IMR-90 (cell line): ENCODE measurements around the gene MAGI3. TPM values are rescaled to one million over a fixed set of nuclear protein-coding genes. Genes with fewer than 3 reads are reported as not detected.

Source experiments
- ATAC-seq: fragments of 200-7000 bp; cut with Tn5 transposase; 2 replicates; pipeline ENCODE4 v1.9.1; 2020; ENCODE audit warnings: low read depth, mild to moderate bottlenecking, moderate library complexity
- BruUV-seq: library from RNA; stranded (reverse); fragments of 400-500 nt; replicated peaks from 2 replicates; lab custom pipeline; 2021; lab: Mats Ljungman, UMichigan
- CTCF ChIA-PET: fragments of 300-600 bp; formaldehyde crosslinking; extraction: SDS; loops from one replicate; lab custom pipeline; 2021; ENCODE audit warnings: antibody characterized with exemption; lab: Yijun Ruan, JAX
- POLR2A ChIA-PET: fragments of 300-600 bp; sonication (Branson Sonifier 250); formaldehyde crosslinking; loops from one replicate; lab custom pipeline; 2022; ENCODE audit warnings: antibody characterized with exemption; ENCODE audit not compliant: unreplicated experiment; lab: Charles Lee
- DNase-seq: peaks from one replicate; pipeline ENCODE4 v3.0.0; 2013
- H2AFZ ChIP-seq: replicated peaks from 2 replicates; pipeline ENCODE3; 2013; ENCODE audit warnings: low read length, mild to moderate bottlenecking; ENCODE audit not compliant: poor library complexity
- H2AK5ac ChIP-seq: 2 replicates; pipeline ENCODE4 v1.6.1; 2013; ENCODE audit warnings: low read depth, low read length, inconsistent platforms
- H2AK9ac ChIP-seq: replicated peaks from 2 replicates; pipeline ENCODE3; 2013; ENCODE audit warnings: mild to moderate bottlenecking, low read depth, low read length, moderate library complexity; ENCODE audit not compliant: poor library complexity
- H2BK120ac ChIP-seq: 2 replicates; pipeline ENCODE4 v1.6.1; 2013; ENCODE audit warnings: low read depth, low read length, inconsistent platforms
- H2BK15ac ChIP-seq: 3 replicates; pipeline ENCODE4 v1.6.1; 2013; ENCODE audit warnings: low read depth, low read length, inconsistent platforms
- H2BK20ac ChIP-seq: 2 replicates; pipeline ENCODE4 v1.6.1; 2013; ENCODE audit warnings: low read depth, mild to moderate bottlenecking, inconsistent platforms, low read length, moderate library complexity
- H2BK5ac ChIP-seq: 2 replicates; pipeline ENCODE4 v1.6.1; 2013; ENCODE audit warnings: mild to moderate bottlenecking, low read depth, low read length, inconsistent platforms; ENCODE audit not compliant: poor library complexity, severe bottlenecking
- H3K14ac ChIP-seq: replicated peaks from 2 replicates; pipeline ENCODE4 v1.6.1; 2013; ENCODE audit warnings: low read depth, low read length, inconsistent platforms
- H3K18ac ChIP-seq: 2 replicates; pipeline ENCODE4 v1.6.1; 2013; ENCODE audit warnings: low read depth, low read length, control low read depth
- H3K23ac ChIP-seq: 2 replicates; pipeline ENCODE4 v1.6.1; 2013; ENCODE audit warnings: low read depth, low read length, inconsistent platforms
- H3K27ac ChIP-seq: 2 replicates; pipeline ENCODE4 v1.5.1; 2013; ENCODE audit warnings: mild to moderate bottlenecking, control low read depth, low read length; ENCODE audit not compliant: insufficient read depth
- H3K27me3 ChIP-seq: 2 replicates; pipeline ENCODE4 v1.6.1; 2013; ENCODE audit warnings: low read length; ENCODE audit not compliant: control insufficient read depth, insufficient read depth
- H3K36me3 ChIP-seq: 2 replicates; pipeline ENCODE4 v1.6.1; 2013; ENCODE audit warnings: low read length, mixed read lengths; ENCODE audit not compliant: control insufficient read depth, insufficient read depth
- H3K4ac ChIP-seq: 2 replicates; pipeline ENCODE4 v1.6.1; 2013; ENCODE audit warnings: low read depth, low read length, inconsistent platforms
- H3K4me1 ChIP-seq: 2 replicates; pipeline ENCODE4 v1.6.1; 2013; ENCODE audit warnings: low read length, mixed read lengths; ENCODE audit not compliant: control insufficient read depth, insufficient read depth
- H3K4me2 ChIP-seq: 2 replicates; pipeline ENCODE4 v1.6.1; 2013; ENCODE audit warnings: low read depth, mild to moderate bottlenecking, control low read depth, low read length, moderate library complexity
- H3K4me3 ChIP-seq: 2 replicates; pipeline ENCODE4 v1.5.1; 2013; ENCODE audit warnings: low read depth, mild to moderate bottlenecking, control low read depth, low read length, moderate library complexity; ENCODE audit not compliant: insufficient read depth
- H3K56ac ChIP-seq: 2 replicates; pipeline ENCODE4 v1.6.1; 2013; ENCODE audit warnings: low read length, inconsistent platforms; ENCODE audit not compliant: insufficient read depth; ENCODE audit errors: extremely low read depth
- H3K79me1 ChIP-seq, 2 experiments: 2 replicates each; pipeline ENCODE4 v1.6.1; 2013; ENCODE audit warnings: low read length in 2 of 2, inconsistent platforms in 1 of 2, low read depth in 1 of 2
- H3K9ac ChIP-seq: 2 replicates; pipeline ENCODE4 v1.6.1; 2013; ENCODE audit warnings: low read depth, low read length, control low read depth
- H3K9me1 ChIP-seq: 2 replicates; pipeline ENCODE4 v1.6.1; 2013; ENCODE audit warnings: low read length, inconsistent platforms; ENCODE audit not compliant: insufficient read depth
- H3K9me3 ChIP-seq: 2 replicates; pipeline ENCODE4 v1.6.1; 2013; ENCODE audit warnings: low read length; ENCODE audit not compliant: control insufficient read depth, insufficient read depth
- H4K20me1 ChIP-seq: 2 replicates; pipeline ENCODE4 v1.6.1; 2013; ENCODE audit warnings: low read length, inconsistent platforms; ENCODE audit not compliant: insufficient read depth
- H4K5ac ChIP-seq: 2 replicates; pipeline ENCODE4 v1.6.1; 2013; ENCODE audit warnings: mild to moderate bottlenecking, low read depth, low read length, control low read depth
- H4K8ac ChIP-seq, 2 experiments: 2 replicates each; pipeline ENCODE4 v1.6.1; 2013; ENCODE audit warnings: low read depth in 2 of 2, low read length in 2 of 2, control low read depth in 1 of 2, inconsistent platforms in 1 of 2
- H4K91ac ChIP-seq: 2 replicates; pipeline ENCODE4 v1.6.1; 2013; ENCODE audit warnings: low read depth, low read length, inconsistent platforms; ENCODE audit not compliant: insufficient read depth
- BHLHE40 ChIP-seq: fragments of 150-350 bp; IDR thresholded peaks from 2 replicates; pipeline ENCODE4 v1.6.1; 2016; ENCODE audit warnings: mild to moderate bottlenecking, low read depth, low read length
- CEBPB ChIP-seq: IDR thresholded peaks from 2 replicates; pipeline ENCODE4 v1.6.1; 2012; ENCODE audit warnings: low read depth, low read length, improper control_type of control experiment
- FOS ChIP-seq: fragments of 150-350 bp; IDR thresholded peaks from 2 replicates; pipeline ENCODE4 v1.6.1; 2016; ENCODE audit warnings: low read depth, low read length
- MAFK ChIP-seq: IDR thresholded peaks from 2 replicates; pipeline ENCODE4 v1.6.1; 2012; ENCODE audit warnings: low read depth, low read length, improper control_type of control experiment
- MXI1 ChIP-seq: IDR thresholded peaks from 2 replicates; pipeline ENCODE4 v1.6.1; 2012; ENCODE audit warnings: low read depth, mild to moderate bottlenecking, low read length, moderate library complexity, borderline replicate concordance
- NFE2L2 ChIP-seq: fragments of 150-350 bp; IDR thresholded peaks from 2 replicates; pipeline ENCODE4 v1.6.1; 2016; ENCODE audit warnings: low read depth, mild to moderate bottlenecking, low read length
- POLR2A ChIP-seq: IDR thresholded peaks from 2 replicates; pipeline ENCODE4 v1.6.1; 2012; ENCODE audit warnings: mild to moderate bottlenecking, low read depth, low read length
- RAD21 ChIP-seq: IDR thresholded peaks from 2 replicates; pipeline ENCODE4 v1.6.1; 2012; ENCODE audit warnings: low read length, improper control_type of control experiment
- RCOR1 ChIP-seq: IDR thresholded peaks from 2 replicates; pipeline ENCODE4 v1.6.1; 2012; ENCODE audit warnings: mild to moderate bottlenecking, low read length, improper control_type of control experiment; ENCODE audit not compliant: insufficient replicate concordance
- SMC3 ChIP-seq: fragments of 150-350 bp; IDR thresholded peaks from 2 replicates; pipeline ENCODE4 v1.6.1; 2016; ENCODE audit warnings: low read depth, mild to moderate bottlenecking, antibody characterized with exemption, low read length, moderate library complexity
- dilution Hi-C: fragments of 300-500 bp; cut with HindIII; formaldehyde crosslinking; loops from one replicate; pipeline ENCODE4 v1.14.3; 2018; ENCODE audit warnings: low sequenced_read_pairs; ENCODE audit not compliant: unreplicated experiment
- in situ Hi-C: fragments of 300-500 bp; cut with MboI; formaldehyde crosslinking; loops from 3 replicates; pipeline ENCODE4 v1.14.3; 2019; ENCODE audit warnings: low sequenced_read_pairs, inconsistent platforms, mixed read lengths
- intact Hi-C: fragments of 100-400 bp; cut with micrococcal nuclease; formaldehyde crosslinking; loops from 2 replicates; pipeline ENCODE4 v1.10.0; 2022
- polyA plus RNA-seq, 3 experiments: library from polyadenylated mRNA; depleted of rRNA; stranded (reverse); fragments of >200 nt; gene quantifications; 2 replicates each; pipeline ENCODE4 v1.2.3, GENCODE V29; 2012; ENCODE audit warnings: low replicate concordance in 1 of 3
- total RNA-seq: library from RNA; depleted of rRNA; stranded (reverse); fragments of >200 nt; gene quantifications from 2 replicates; pipeline ENCODE4 v1.2.3, GENCODE V29; 2012
- TF ChIP-seq, protein P1 (sequence below): fragments of 150-350 bp; IDR thresholded peaks from 2 replicates; pipeline ENCODE4 v1.6.1; 2016; ENCODE audit warnings: low read depth, mild to moderate bottlenecking, low read length, moderate library complexity, borderline replicate concordance
- TF ChIP-seq, protein P2 (sequence below): conservative IDR thresholded peaks from 2 replicates; pipeline ENCODE4 v1.5.1; 2012; ENCODE audit warnings: mild to moderate bottlenecking, low read depth, low read length, improper control_type of control experiment

The MAGI3 gene
- total and polyA plus RNA-seq, 2 of the 4 experiments (the other 2 are of a cell fraction): 2.5 to 8.8 TPM

GRCh38 chr1:113648478-113648877 lies 258.2 kb downstream of the MAGI3 start:
- TF ChIP-seq BHLHE40: no peak
- no peak for TF ChIP-seq RCOR1
- TF ChIP-seq POLR2A: no peak
- TF ChIP-seq FOS: no peak
- no peak for TF ChIP-seq MAFK
- TF ChIP-seq NFE2L2: no peak
- TF ChIP-seq SMC3: no peak
- TF ChIP-seq, protein P1, sequence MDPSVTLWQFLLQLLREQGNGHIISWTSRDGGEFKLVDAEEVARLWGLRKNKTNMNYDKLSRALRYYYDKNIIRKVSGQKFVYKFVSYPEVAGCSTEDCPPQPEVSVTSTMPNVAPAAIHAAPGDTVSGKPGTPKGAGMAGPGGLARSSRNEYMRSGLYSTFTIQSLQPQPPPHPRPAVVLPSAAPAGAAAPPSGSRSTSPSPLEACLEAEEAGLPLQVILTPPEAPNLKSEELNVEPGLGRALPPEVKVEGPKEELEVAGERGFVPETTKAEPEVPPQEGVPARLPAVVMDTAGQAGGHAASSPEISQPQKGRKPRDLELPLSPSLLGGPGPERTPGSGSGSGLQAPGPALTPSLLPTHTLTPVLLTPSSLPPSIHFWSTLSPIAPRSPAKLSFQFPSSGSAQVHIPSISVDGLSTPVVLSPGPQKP: no peak
- TF ChIP-seq RAD21: no peak
- TF ChIP-seq, protein P2, sequence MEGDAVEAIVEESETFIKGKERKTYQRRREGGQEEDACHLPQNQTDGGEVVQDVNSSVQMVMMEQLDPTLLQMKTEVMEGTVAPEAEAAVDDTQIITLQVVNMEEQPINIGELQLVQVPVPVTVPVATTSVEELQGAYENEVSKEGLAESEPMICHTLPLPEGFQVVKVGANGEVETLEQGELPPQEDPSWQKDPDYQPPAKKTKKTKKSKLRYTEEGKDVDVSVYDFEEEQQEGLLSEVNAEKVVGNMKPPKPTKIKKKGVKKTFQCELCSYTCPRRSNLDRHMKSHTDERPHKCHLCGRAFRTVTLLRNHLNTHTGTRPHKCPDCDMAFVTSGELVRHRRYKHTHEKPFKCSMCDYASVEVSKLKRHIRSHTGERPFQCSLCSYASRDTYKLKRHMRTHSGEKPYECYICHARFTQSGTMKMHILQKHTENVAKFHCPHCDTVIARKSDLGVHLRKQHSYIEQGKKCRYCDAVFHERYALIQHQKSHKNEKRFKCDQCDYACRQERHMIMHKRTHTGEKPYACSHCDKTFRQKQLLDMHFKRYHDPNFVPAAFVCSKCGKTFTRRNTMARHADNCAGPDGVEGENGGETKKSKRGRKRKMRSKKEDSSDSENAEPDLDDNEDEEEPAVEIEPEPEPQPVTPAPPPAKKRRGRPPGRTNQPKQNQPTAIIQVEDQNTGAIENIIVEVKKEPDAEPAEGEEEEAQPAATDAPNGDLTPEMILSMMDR: no peak
- TF ChIP-seq CEBPB: no peak
- no peak for TF ChIP-seq MXI1
- H2BK5ac ChIP-seq: no peak overlapping the region
- in situ Hi-C loops (no loop called here), dilution Hi-C loops (no loop called here), intact Hi-C loops (no loop called here)
- no peak overlapping the region for H2AK9ac ChIP-seq
- no peak overlapping the region for H4K5ac ChIP-seq
- H3K18ac ChIP-seq: no peak overlapping the region
- H3K9me1 ChIP-seq: peaks cover 2% of the 10 kb centered on the region; the same call in 1 of the 2 replicates
- no peak for DNase-seq
- 0 out of 2 replicates have a peak, but pooled peaks cover 2% of the 10 kb centered on the region for H3K4me1 ChIP-seq
- no peak overlapping the region for H3K9ac ChIP-seq
- BruUV-seq: no TSS peak
- no peak overlapping the region for H3K23ac ChIP-seq
- no peaks in the 10 kb centered on the region for H3K79me1 ChIP-seq
- H3K4ac ChIP-seq: no peak overlapping the region
- ATAC-seq: no peak
- no peak overlapping the region for H2BK120ac ChIP-seq
- H3K27me3 ChIP-seq: no peaks in the 10 kb centered on the region
- CTCF ChIA-PET: no interaction called here
- POLR2A ChIA-PET: no interaction called here
- H3K27ac ChIP-seq: no peak overlapping the region
- H2AFZ ChIP-seq: no peak overlapping the region
- no peak overlapping the region for H3K4me2 ChIP-seq
- no peak overlapping the region for H2BK20ac ChIP-seq
- H4K8ac ChIP-seq: no peak overlapping the region
- no peak overlapping the region for H4K91ac ChIP-seq
- no peaks in the 10 kb centered on the region for H3K9me3 ChIP-seq
- H4K20me1 ChIP-seq: no peaks in the 10 kb centered on the region
- no peak overlapping the region for H2BK15ac ChIP-seq
- H3K14ac ChIP-seq: no peak overlapping the region
- peaks cover 2% of the 10 kb centered on the region; the same call in 1 of the 2 replicates for H3K36me3 ChIP-seq
- H2AK5ac ChIP-seq: no peak overlapping the region
- H3K4me3 ChIP-seq: no peak overlapping the region
- no peak overlapping the region for H3K56ac ChIP-seq
